ENCODE results near the gene GRM5.

GRM5 gene

DNA sequence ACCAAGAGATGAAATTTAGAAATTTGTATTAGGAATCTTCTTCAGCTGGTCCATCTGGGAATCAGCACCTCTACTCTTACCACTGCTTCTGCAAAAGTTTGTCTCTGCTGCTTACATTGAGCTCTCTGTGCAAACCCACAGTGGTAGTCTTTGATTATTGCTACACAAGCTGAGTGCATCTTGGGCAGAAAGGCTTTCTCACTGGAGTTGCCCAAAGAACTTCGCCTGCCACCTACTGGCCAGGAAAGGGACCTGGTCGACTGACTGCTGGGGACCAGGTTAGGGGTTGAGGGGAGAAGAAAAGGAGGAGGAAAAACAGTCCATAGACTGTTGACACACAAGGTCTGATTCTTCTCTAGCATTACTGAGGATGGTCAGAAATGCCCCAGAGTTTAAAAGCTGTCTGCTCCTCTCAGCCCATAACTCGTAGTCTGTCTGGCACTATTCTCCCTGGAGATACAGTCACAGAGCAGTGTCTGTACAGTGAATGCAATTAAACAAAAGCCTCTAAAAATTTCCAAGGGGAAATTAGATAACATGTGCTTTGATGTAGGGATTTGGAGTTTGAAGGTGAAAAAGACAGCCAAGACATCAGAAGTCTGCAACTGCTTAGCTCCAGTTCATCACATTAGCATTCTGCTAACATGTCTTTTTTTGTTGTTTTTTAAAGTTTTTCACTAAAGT is 513.3 kb downstream of the GRM5 start:
- TF ChIP-seq, protein P1, sequence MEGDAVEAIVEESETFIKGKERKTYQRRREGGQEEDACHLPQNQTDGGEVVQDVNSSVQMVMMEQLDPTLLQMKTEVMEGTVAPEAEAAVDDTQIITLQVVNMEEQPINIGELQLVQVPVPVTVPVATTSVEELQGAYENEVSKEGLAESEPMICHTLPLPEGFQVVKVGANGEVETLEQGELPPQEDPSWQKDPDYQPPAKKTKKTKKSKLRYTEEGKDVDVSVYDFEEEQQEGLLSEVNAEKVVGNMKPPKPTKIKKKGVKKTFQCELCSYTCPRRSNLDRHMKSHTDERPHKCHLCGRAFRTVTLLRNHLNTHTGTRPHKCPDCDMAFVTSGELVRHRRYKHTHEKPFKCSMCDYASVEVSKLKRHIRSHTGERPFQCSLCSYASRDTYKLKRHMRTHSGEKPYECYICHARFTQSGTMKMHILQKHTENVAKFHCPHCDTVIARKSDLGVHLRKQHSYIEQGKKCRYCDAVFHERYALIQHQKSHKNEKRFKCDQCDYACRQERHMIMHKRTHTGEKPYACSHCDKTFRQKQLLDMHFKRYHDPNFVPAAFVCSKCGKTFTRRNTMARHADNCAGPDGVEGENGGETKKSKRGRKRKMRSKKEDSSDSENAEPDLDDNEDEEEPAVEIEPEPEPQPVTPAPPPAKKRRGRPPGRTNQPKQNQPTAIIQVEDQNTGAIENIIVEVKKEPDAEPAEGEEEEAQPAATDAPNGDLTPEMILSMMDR (IDR thresholded peaks at IDR 0.05; ENCODE audit: insufficient read depth, low read length, poor library complexity, severe bottlenecking), result peak; percentile 68

GRCh38 chr11:88544656-88545280 is 521.0 kb downstream of the GRM5 start:
- TF ChIP-seq, protein P1 (IDR thresholded peaks at IDR 0.05; ENCODE audit: insufficient read depth, low read length, poor library complexity, severe bottlenecking), result no peak
- no peak for DNase-seq (ENCODE audit: extremely low read depth, insufficient read length)
- Histone ChIP-seq H3K27me3 (replicated peaks; ENCODE audit: control insufficient read depth, insufficient read depth, low read length) (no peaks in the 10 kb centered on the region), H3K36me3 (ENCODE audit: control insufficient read depth, insufficient read depth, low read length) (no peaks in the 10 kb centered on the region), H3K4me3 (replicated peaks; ENCODE audit: low read depth, low read length) (no peak overlapping the region)

More for the DNA sequence above, 513.3 kb downstream of the GRM5 start:
- H3K27me3 ChIP-seq (replicated peaks; ENCODE audit: control insufficient read depth, insufficient read depth, low read length), result no peaks in the 10 kb centered on the region; the same call in 1 of the 2 replicates
- peak; percentile 13 for DNase-seq (ENCODE audit: extremely low read depth, insufficient read length)
- no peaks in the 10 kb centered on the region for H3K36me3 ChIP-seq (ENCODE audit: control insufficient read depth, insufficient read depth, low read length)
- H3K4me3 ChIP-seq (replicated peaks; ENCODE audit: low read depth, low read length), result no peak overlapping the region

GRCh38 chr11:88543902-88544655 is 521.7 kb downstream of the GRM5 start:
- DNase-seq (ENCODE audit: extremely low read depth, insufficient read length), result peak; percentile 45
- Histone ChIP-seq H3K36me3 (ENCODE audit: control insufficient read depth, insufficient read depth, low read length) (no peaks in the 10 kb centered on the region), H3K27me3 (replicated peaks; ENCODE audit: control insufficient read depth, insufficient read depth, low read length) (no peaks in the 10 kb centered on the region), H3K4me3 (replicated peaks; ENCODE audit: low read depth, low read length) (no peak overlapping the region; the same call in 1 of the 2 replicates)
- TF ChIP-seq, protein P1 (IDR thresholded peaks at IDR 0.05; ENCODE audit: insufficient read depth, low read length, poor library complexity, severe bottlenecking), result peak; percentile 93

- no peak for DNase-seq (ENCODE audit: extremely low read depth, insufficient read length)
Measured at GRCh38 chr11:88541006-88541405, 524.8 kb downstream of the GRM5 start.

GRCh38 chr11:88538098-88538497 is 527.7 kb downstream of the GRM5 start:
- TF ChIP-seq, protein P1 (IDR thresholded peaks at IDR 0.05; ENCODE audit: insufficient read depth, low read length, poor library complexity, severe bottlenecking), result no peak
- Histone ChIP-seq H3K36me3 (ENCODE audit: control insufficient read depth, insufficient read depth, low read length) (no peaks in the 10 kb centered on the region), H3K4me3 (replicated peaks; ENCODE audit: low read depth, low read length) (no peak overlapping the region), H3K27me3 (replicated peaks; ENCODE audit: control insufficient read depth, insufficient read depth, low read length) (no peaks in the 10 kb centered on the region)
- no peak for DNase-seq (ENCODE audit: extremely low read depth, insufficient read length)

More at GRCh38 chr11:88541006-88541405, 524.8 kb downstream of the GRM5 start:
- H3K4me3 ChIP-seq (replicated peaks; ENCODE audit: low read depth, low read length), result no peak overlapping the region
- no peaks in the 10 kb centered on the region for H3K36me3 ChIP-seq (ENCODE audit: control insufficient read depth, insufficient read depth, low read length)
- TF ChIP-seq, protein P1 (IDR thresholded peaks at IDR 0.05; ENCODE audit: insufficient read depth, low read length, poor library complexity, severe bottlenecking), result no peak
- H3K27me3 ChIP-seq (replicated peaks; ENCODE audit: control insufficient read depth, insufficient read depth, low read length), result no peaks in the 10 kb centered on the region

All from GM06990 (cell line).